NT2/D1 (cell line): ENCODE data around the gene EIF2AK3.

Source experiments
- SUZ12 ChIP-seq: IDR thresholded peaks from 2 replicates; pipeline ENCODE4 v1.6.1; 2011; ENCODE audit not compliant: insufficient read length, insufficient read depth; ENCODE audit errors: extremely low read depth
- YY1 ChIP-seq: IDR thresholded peaks from 2 replicates; pipeline ENCODE4 v1.6.1; 2011; ENCODE audit not compliant: insufficient read length, insufficient read depth
- ZNF274 ChIP-seq: IDR thresholded peaks from 2 replicates; pipeline ENCODE4 v1.6.1; 2011; ENCODE audit warnings: mild to moderate bottlenecking, low read depth, low read length

DNA sequence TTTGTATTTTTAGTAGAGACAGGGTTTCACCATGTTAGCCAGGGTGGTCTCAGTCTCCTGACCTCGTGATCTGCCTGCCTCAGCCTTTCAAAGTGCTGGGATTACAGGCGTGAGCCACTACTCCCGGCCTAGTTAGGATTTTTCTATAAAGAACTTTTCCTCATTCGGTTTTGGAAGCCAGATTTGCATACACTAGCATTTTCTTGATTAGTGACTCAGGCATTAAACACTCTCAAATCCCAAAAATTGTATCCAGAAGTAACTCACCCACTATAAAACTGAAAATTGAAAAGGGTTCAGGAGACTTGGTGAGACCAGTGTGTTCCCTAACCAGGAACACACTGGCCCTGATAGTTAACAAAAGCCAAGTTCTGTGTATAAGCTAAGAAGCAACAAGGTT lies 25.2 kb downstream of the EIF2AK3 start:
- TF ChIP-seq YY1 (no peak), SUZ12 (no peak), ZNF274 (no peak)
